HEK293 (cell line): ENCODE data around the gene TTC39A.

Experiments used
- HOXD13 ChIP-seq: sonication (generic); formaldehyde crosslinking; IDR thresholded peaks from 2 replicates; pipeline ENCODE4 v1.8.0; 2022; ENCODE audit warnings: missing genetic modification reagents, borderline replicate concordance
- OSR2 ChIP-seq: fragments of 450-650 bp; formaldehyde crosslinking; IDR thresholded peaks from 2 replicates; pipeline ENCODE4 v1.5.1; 2016; ENCODE audit warnings: missing biosample characterization, missing genetic modification characterization
- SCRT2 ChIP-seq: fragments of 450-650 bp; formaldehyde crosslinking; IDR thresholded peaks from 2 replicates; pipeline ENCODE4 v1.5.1; 2016; ENCODE audit warnings: missing biosample characterization, missing genetic modification characterization
- SP7 ChIP-seq: fragments of 450-650 bp; formaldehyde crosslinking; IDR thresholded peaks from 2 replicates; pipeline ENCODE4 v1.5.1; 2016; ENCODE audit warnings: missing biosample characterization, missing genetic modification characterization
- ZNF112 ChIP-seq: fragments of 450-650 bp; formaldehyde crosslinking; IDR thresholded peaks from 2 replicates; pipeline ENCODE4 v1.5.0; 2017; ENCODE audit warnings: missing biosample characterization, missing genetic modification characterization
- ZNF138 ChIP-seq: fragments of 450-650 bp; formaldehyde crosslinking; IDR thresholded peaks from 2 replicates; pipeline ENCODE4 v1.5.1; 2016; ENCODE audit warnings: missing biosample characterization, missing genetic modification characterization, borderline replicate concordance
- ZNF157 ChIP-seq: fragments of 450-650 bp; formaldehyde crosslinking; IDR thresholded peaks from 2 replicates; pipeline ENCODE4 v1.5.1; 2016; ENCODE audit warnings: missing biosample characterization, missing genetic modification characterization
- ZNF221 ChIP-seq: fragments of 450-650 bp; formaldehyde crosslinking; IDR thresholded peaks from 2 replicates; pipeline ENCODE4 v1.5.1; 2017; ENCODE audit warnings: missing biosample characterization, missing genetic modification characterization, borderline replicate concordance
- ZNF24 ChIP-seq: fragments of 450-650 bp; formaldehyde crosslinking; IDR thresholded peaks from 2 replicates; pipeline ENCODE4 v1.5.1; 2016; ENCODE audit warnings: missing biosample characterization, missing genetic modification characterization
- ZNF248 ChIP-seq: fragments of 450-650 bp; formaldehyde crosslinking; IDR thresholded peaks from 2 replicates; pipeline ENCODE4 v1.5.1; 2017; ENCODE audit warnings: missing biosample characterization, missing genetic modification characterization
- ZNF266 ChIP-seq: fragments of 450-650 bp; formaldehyde crosslinking; IDR thresholded peaks from 2 replicates; pipeline ENCODE4 v1.5.1; 2016; ENCODE audit warnings: missing biosample characterization, missing genetic modification characterization, low read depth
- ZNF274 ChIP-seq, 2 experiments: fragments of 200-500 bp in 1 of 2; fragments of 450-650 bp in 1 of 2; sonication (Bioruptor generic) in 1 of 2; formaldehyde crosslinking in 1 of 2; IDR thresholded peaks; 2 replicates each; pipeline versions ENCODE4 v1.5.1 to v1.6.1; 2014 to 2016; ENCODE audit warnings: borderline replicate concordance in 1 of 2, inconsistent platforms in 1 of 2, low read length in 1 of 2, missing biosample characterization in 1 of 2, missing genetic modification characterization in 1 of 2
- ZNF311 ChIP-seq: fragments of 450-650 bp; formaldehyde crosslinking; IDR thresholded peaks from 2 replicates; pipeline ENCODE4 v1.5.1; 2017; ENCODE audit warnings: missing biosample characterization, missing genetic modification characterization, borderline replicate concordance
- ZNF341 ChIP-seq: fragments of 450-650 bp; formaldehyde crosslinking; IDR thresholded peaks from 2 replicates; pipeline ENCODE4; 2016; ENCODE audit warnings: low read depth, missing biosample characterization, missing genetic modification characterization
- ZNF610 ChIP-seq: fragments of 450-650 bp; formaldehyde crosslinking; IDR thresholded peaks from 2 replicates; pipeline ENCODE4 v1.5.1; 2016; ENCODE audit warnings: missing biosample characterization, missing genetic modification characterization, borderline replicate concordance
- ZNF777 ChIP-seq: fragments of 450-650 bp; formaldehyde crosslinking; IDR thresholded peaks from 2 replicates; pipeline ENCODE4 v1.5.1; 2017; ENCODE audit warnings: missing biosample characterization, missing genetic modification characterization, borderline replicate concordance
- ZNF792 ChIP-seq: fragments of 450-650 bp; formaldehyde crosslinking; IDR thresholded peaks from 2 replicates; pipeline ENCODE4 v1.5.1; 2016; ENCODE audit warnings: missing biosample characterization, missing genetic modification characterization
- ZNF843 ChIP-seq: fragments of 450-650 bp; formaldehyde crosslinking; IDR thresholded peaks from 2 replicates; pipeline ENCODE4 v1.5.1; 2016; ENCODE audit warnings: missing biosample characterization, missing genetic modification characterization
- TF ChIP-seq, protein P1 (sequence below): fragments of 450-650 bp; formaldehyde crosslinking; IDR thresholded peaks from 2 replicates; pipeline ENCODE4 v1.5.1; 2016; ENCODE audit warnings: missing biosample characterization, missing genetic modification characterization
- TF ChIP-seq, protein P2 (sequence below): fragments of 450-650 bp; formaldehyde crosslinking; IDR thresholded peaks from 2 replicates; pipeline ENCODE4 v1.5.1; 2017; ENCODE audit warnings: missing biosample characterization, missing genetic modification characterization
- TF ChIP-seq, protein P3 (sequence below): fragments of 450-650 bp; formaldehyde crosslinking; IDR thresholded peaks from 2 replicates; pipeline ENCODE4 v1.5.1; 2016; ENCODE audit warnings: missing biosample characterization, missing genetic modification characterization
- TF ChIP-seq, protein P4 (sequence below): fragments of 450-650 bp; formaldehyde crosslinking; IDR thresholded peaks from 2 replicates; pipeline ENCODE4 v1.5.1; 2016; ENCODE audit warnings: missing biosample characterization, missing genetic modification characterization
- TF ChIP-seq, protein P5 (sequence below): fragments of 450-650 bp; formaldehyde crosslinking; conservative IDR thresholded peaks from 2 replicates; pipeline ENCODE4 v1.5.1; 2016; ENCODE audit warnings: low read depth, missing biosample characterization, missing genetic modification characterization

TTC39A gene

DNA sequence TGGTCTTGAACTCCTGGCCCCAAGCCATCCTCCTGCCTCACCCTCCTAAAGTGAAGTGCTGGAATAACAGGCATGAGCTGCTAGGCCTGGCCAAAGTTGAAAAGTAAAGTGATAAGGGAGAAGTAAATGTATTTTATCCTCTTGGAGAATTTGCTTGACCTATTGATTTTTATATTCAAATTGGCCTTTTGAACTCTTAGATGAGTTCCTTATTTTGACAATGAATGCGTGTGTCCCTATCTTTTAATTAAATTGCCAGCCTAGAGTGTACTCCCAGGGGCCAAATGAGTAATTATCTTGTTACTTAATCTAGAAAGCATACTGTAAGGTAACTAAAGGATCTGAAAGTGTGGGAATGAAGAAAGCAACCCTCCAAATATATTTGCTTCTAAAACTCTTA lies 82.9 kb downstream of the TTC39A start (continued):
- TF ChIP-seq, protein P1, sequence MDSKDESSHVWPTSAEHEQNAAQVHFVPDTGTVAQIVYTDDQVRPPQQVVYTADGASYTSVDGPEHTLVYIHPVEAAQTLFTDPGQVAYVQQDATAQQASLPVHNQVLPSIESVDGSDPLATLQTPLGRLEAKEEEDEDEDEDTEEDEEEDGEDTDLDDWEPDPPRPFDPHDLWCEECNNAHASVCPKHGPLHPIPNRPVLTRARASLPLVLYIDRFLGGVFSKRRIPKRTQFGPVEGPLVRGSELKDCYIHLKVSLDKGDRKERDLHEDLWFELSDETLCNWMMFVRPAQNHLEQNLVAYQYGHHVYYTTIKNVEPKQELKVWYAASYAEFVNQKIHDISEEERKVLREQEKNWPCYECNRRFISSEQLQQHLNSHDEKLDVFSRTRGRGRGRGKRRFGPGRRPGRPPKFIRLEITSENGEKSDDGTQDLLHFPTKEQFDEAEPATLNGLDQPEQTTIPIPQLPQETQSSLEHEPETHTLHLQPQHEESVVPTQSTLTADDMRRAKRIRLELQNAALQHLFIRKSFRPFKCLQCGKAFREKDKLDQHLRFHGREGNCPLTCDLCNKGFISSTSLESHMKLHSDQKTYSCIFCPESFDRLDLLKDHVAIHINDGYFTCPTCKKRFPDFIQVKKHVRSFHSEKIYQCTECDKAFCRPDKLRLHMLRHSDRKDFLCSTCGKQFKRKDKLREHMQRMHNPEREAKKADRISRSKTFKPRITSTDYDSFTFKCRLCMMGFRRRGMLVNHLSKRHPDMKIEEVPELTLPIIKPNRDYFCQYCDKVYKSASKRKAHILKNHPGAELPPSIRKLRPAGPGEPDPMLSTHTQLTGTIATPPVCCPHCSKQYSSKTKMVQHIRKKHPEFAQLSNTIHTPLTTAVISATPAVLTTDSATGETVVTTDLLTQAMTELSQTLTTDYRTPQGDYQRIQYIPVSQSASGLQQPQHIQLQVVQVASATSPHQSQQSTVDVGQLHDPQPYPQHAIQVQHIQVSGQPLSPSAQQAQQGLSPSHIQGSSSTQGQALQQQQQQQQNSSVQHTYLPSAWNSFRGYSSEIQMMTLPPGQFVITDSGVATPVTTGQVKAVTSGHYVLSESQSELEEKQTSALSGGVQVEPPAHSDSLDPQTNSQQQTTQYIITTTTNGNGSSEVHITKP: no peak
- TF ChIP-seq, protein P2, sequence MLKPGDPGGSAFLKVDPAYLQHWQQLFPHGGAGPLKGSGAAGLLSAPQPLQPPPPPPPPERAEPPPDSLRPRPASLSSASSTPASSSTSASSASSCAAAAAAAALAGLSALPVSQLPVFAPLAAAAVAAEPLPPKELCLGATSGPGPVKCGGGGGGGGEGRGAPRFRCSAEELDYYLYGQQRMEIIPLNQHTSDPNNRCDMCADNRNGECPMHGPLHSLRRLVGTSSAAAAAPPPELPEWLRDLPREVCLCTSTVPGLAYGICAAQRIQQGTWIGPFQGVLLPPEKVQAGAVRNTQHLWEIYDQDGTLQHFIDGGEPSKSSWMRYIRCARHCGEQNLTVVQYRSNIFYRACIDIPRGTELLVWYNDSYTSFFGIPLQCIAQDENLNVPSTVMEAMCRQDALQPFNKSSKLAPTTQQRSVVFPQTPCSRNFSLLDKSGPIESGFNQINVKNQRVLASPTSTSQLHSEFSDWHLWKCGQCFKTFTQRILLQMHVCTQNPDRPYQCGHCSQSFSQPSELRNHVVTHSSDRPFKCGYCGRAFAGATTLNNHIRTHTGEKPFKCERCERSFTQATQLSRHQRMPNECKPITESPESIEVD: peak; percentile 93
- TF ChIP-seq HOXD13: no peak
- no peak for TF ChIP-seq ZNF266 (tag by site-specific recombination)
- TF ChIP-seq, protein P3, sequence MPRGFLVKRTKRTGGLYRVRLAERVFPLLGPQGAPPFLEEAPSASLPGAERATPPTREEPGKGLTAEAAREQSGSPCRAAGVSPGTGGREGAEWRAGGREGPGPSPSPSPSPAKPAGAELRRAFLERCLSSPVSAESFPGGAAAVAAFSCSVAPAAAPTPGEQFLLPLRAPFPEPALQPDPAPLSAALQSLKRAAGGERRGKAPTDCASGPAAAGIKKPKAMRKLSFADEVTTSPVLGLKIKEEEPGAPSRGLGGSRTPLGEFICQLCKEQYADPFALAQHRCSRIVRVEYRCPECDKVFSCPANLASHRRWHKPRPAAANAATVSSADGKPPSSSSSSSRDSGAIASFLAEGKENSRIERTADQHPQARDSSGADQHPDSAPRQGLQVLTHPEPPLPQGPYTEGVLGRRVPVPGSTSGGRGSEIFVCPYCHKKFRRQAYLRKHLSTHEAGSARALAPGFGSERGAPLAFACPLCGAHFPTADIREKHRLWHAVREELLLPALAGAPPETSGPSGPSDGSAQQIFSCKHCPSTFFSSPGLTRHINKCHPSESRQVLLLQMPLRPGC (tag by site-specific recombination): 0 out of 2 replicates have a peak, but pooled peaks have one; percentile 10
- TF ChIP-seq, protein P4, sequence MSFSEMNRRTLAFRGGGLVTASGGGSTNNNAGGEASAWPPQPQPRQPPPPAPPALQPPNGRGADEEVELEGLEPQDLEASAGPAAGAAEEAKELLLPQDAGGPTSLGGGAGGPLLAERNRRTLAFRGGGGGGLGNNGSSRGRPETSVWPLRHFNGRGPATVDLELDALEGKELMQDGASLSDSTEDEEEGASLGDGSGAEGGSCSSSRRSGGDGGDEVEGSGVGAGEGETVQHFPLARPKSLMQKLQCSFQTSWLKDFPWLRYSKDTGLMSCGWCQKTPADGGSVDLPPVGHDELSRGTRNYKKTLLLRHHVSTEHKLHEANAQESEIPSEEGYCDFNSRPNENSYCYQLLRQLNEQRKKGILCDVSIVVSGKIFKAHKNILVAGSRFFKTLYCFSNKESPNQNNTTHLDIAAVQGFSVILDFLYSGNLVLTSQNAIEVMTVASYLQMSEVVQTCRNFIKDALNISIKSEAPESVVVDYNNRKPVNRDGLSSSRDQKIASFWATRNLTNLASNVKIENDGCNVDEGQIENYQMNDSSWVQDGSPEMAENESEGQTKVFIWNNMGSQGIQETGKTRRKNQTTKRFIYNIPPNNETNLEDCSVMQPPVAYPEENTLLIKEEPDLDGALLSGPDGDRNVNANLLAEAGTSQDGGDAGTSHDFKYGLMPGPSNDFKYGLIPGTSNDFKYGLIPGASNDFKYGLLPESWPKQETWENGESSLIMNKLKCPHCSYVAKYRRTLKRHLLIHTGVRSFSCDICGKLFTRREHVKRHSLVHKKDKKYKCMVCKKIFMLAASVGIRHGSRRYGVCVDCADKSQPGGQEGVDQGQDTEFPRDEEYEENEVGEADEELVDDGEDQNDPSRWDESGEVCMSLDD (tag by site-specific recombination): no peak
- peak; percentile 59; the same call in 1 of the 2 replicates for TF ChIP-seq ZNF843 (tag by site-specific recombination)
- TF ChIP-seq OSR2: peak; percentile 75; the same call in 1 of the 2 replicates
- TF ChIP-seq ZNF777: no peak
- no peak for TF ChIP-seq ZNF24 (tag by site-specific recombination)
- no peak for TF ChIP-seq ZNF274 (IDR thresholded peaks at IDR 0.05; ENCODE audit: low read length)
- no peak for TF ChIP-seq ZNF274 (tag by site-specific recombination; IDR thresholded peaks at IDR 0.05; ENCODE audit: borderline replicate concordance)
- peak; percentile 52; the same call in 1 of the 2 replicates for TF ChIP-seq SP7 (tag by site-specific recombination)
- TF ChIP-seq ZNF311 (tag by site-specific recombination): no peak
- no peak for TF ChIP-seq SCRT2 (tag by site-specific recombination)
- no peak for TF ChIP-seq ZNF112 (tag by site-specific recombination)
- no peak for TF ChIP-seq ZNF138
- TF ChIP-seq ZNF157: no peak
- TF ChIP-seq ZNF341 (tag by site-specific recombination): no peak
- no peak for TF ChIP-seq ZNF792
- no peak for TF ChIP-seq ZNF248 (tag by site-specific recombination)
- no peak for TF ChIP-seq ZNF221
- TF ChIP-seq, protein P5, sequence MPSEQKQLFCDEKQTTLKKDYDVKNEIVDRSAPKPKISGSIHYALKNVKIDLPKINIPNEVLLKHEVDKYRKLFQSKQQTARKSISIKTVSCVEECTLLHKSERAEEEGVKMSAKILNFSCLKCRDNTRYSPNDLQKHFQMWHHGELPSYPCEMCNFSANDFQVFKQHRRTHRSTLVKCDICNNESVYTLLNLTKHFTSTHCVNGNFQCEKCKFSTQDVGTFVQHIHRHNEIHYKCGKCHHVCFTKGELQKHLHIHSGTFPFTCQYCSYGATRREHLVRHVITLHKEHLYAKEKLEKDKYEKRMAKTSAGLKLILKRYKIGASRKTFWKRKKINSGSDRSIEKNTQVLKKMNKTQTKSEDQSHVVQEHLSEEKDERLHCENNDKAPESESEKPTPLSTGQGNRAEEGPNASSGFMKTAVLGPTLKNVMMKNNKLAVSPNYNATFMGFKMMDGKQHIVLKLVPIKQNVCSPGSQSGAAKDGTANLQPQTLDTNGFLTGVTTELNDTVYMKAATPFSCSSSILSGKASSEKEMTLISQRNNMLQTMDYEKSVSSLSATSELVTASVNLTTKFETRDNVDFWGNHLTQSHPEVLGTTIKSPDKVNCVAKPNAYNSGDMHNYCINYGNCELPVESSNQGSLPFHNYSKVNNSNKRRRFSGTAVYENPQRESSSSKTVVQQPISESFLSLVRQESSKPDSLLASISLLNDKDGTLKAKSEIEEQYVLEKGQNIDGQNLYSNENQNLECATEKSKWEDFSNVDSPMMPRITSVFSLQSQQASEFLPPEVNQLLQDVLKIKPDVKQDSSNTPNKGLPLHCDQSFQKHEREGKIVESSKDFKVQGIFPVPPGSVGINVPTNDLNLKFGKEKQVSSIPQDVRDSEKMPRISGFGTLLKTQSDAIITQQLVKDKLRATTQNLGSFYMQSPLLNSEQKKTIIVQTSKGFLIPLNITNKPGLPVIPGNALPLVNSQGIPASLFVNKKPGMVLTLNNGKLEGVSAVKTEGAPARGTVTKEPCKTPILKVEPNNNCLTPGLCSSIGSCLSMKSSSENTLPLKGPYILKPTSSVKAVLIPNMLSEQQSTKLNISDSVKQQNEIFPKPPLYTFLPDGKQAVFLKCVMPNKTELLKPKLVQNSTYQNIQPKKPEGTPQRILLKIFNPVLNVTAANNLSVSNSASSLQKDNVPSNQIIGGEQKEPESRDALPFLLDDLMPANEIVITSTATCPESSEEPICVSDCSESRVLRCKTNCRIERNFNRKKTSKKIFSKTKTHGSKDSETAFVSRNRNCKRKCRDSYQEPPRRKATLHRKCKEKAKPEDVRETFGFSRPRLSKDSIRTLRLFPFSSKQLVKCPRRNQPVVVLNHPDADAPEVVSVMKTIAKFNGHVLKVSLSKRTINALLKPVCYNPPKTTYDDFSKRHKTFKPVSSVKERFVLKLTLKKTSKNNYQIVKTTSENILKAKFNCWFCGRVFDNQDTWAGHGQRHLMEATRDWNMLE (tag by site-specific recombination): no peak
- TF ChIP-seq ZNF610 (tag by site-specific recombination): no peak
